Activated CD8-positive, alpha-beta memory T cell treated with anti-CD3 and anti-CD28 coated beads for 36 hours (primary cell): ENCODE measurements around the gene CARD19. TPM values are rescaled to one million over a fixed set of nuclear protein-coding genes. Genes with fewer than 3 reads are reported as not detected.

Experiments used
- CTCF ChIA-PET: fragments of 350-600 bp; sonication (Branson Sonifier 250); formaldehyde crosslinking; loops from one replicate; lab custom pipeline; 2021; ENCODE audit warnings: antibody characterized with exemption; lab: Charles Lee
- POLR2A ChIA-PET: fragments of 350-600 bp; sonication (Branson Sonifier 250); formaldehyde crosslinking; loops from one replicate; lab custom pipeline; 2021; ENCODE audit warnings: antibody characterized with exemption; lab: Charles Lee
- total RNA-seq, 2 experiments: library from RNA; stranded (reverse); gene quantifications; one replicate each; pipeline ENCODE4 v1.2.3, GENCODE V29; 2021

CARD19 gene
- total RNA-seq, 2 experiments from 2014 or later, result 41.8 to 42.6 TPM

- POLR2A ChIA-PET, result no interaction called here
- CTCF ChIA-PET, result no interaction called here
Observed at GRCh38 chr9:93151097-93151784, 55.2 kb downstream of the CARD19 start.

- ChIA-PET CTCF (interaction anchor here (0.7 to 1.1 kb wide), 4 partner anchors 10 to 186 kb away, joined by 3 to 6 read pairs (median 3); no protein-coding TSS in a partner anchor), POLR2A (interaction anchor here (0.6 kb wide), 1 partner anchor 16 kb away, joined by 3 read pairs; no protein-coding TSS in a partner anchor)
Observed at GRCh38 chr9:93154293-93154903, 58.4 kb downstream of the CARD19 start.

- CTCF ChIA-PET, result interaction anchor here (0.6 to 1.4 kb wide), 7 partner anchors 11 to 202 kb away, joined by 3 to 4 read pairs (median 3); no protein-coding TSS in a partner anchor
Observed at GRCh38 chr9:93155716-93156474, 59.9 kb downstream of the CARD19 start.

GRCh38 chr9:93156475-93157008, 60.5 kb downstream of the CARD19 start:
- ChIA-PET POLR2A (interaction anchor here (0.6 to 1.6 kb wide), 4 partner anchors 23 to 97 kb away, joined by 3 to 6 read pairs (median 4); partner anchors contain the start of gene NINJ1), CTCF (interaction anchor here (0.5 to 1.4 kb wide), 9 partner anchors 12 to 204 kb away, joined by 3 to 4 read pairs (median 3); no protein-coding TSS in a partner anchor)

More at GRCh38 chr9:93155716-93156474, 59.9 kb downstream of the CARD19 start:
- POLR2A ChIA-PET, result interaction anchor here (1.6 kb wide), 1 partner anchor 22 kb away, joined by 6 read pairs; the partner anchor contains the start of gene NINJ1

- ChIA-PET POLR2A (no interaction called here), CTCF (interaction anchor here (0.6 to 1.0 kb wide), 4 partner anchors 10 to 482 kb away, joined by 3 to 4 read pairs (median 4); no protein-coding TSS in a partner anchor)
Observed at GRCh38 chr9:93159601-93160471, 63.8 kb downstream of the CARD19 start.

- ChIA-PET CTCF (no interaction called here), POLR2A (no interaction called here)
Observed at GRCh38 chr9:93161786-93162562, 66.0 kb downstream of the CARD19 start.

Other genes starting within 250 kb of the CARD19 start
- 1 to 10 TPM; 6.4 to 7.0 TPM for gene ZNF484, start 218.2 kb upstream of the CARD19 start, total RNA-seq
- gene FGD3, start 148.7 kb upstream of the CARD19 start, total RNA-seq, result 10 to 100 TPM; 36.4 to 37.8 TPM
- 10 to 100 TPM; 15.4 to 15.7 TPM for gene SUSD3, start 37.5 kb upstream of the CARD19 start, total RNA-seq
- gene NINJ1, start 38.0 kb downstream of the CARD19 start, total RNA-seq, result 10 to 100 TPM; 66.3 to 67.0 TPM
- gene WNK2, start 87.9 kb downstream of the CARD19 start, total RNA-seq, result under 1 TPM; 0.31 to 0.55 TPM